HepG2 (cell line): ENCODE results near the gene HOXD9. TPM values are rescaled to one million over a fixed set of nuclear protein-coding genes. Genes with fewer than 3 reads are reported as not detected.

ENCODE experiments used
- ATAC-seq: fragments of 200-7000 bp; cut with Tn5 transposase; 3 replicates; pipeline ENCODE4 v1.9.1; 2020; ENCODE audit warnings: mild to moderate bottlenecking, moderate library complexity
- BruUV-seq: library from RNA; stranded (reverse); fragments of 400-500 nt; replicated peaks from 2 replicates; lab custom pipeline; 2021; lab: Mats Ljungman, UMichigan
- CTCF ChIA-PET: fragments of 300-600 bp; formaldehyde crosslinking; extraction: SDS; loops from one replicate; lab custom pipeline; 2021; ENCODE audit warnings: low total read pairs, inconsistent platforms, low intra/inter-chr PET ratio; lab: Yijun Ruan, JAX
- POLR2A ChIA-PET: fragments of 350-600 bp; sonication (Branson Sonifier 250); formaldehyde crosslinking; loops from one replicate; lab custom pipeline; 2020; ENCODE audit warnings: antibody characterized with exemption, inconsistent platforms; lab: Yijun Ruan, JAX
- DNase-seq: peaks from one replicate; pipeline ENCODE4 v3.0.0-alpha.2; 2015; ENCODE audit warnings: low spot score
- FAIRE-seq: peaks from 3 replicates; lab custom pipeline; 2011; peaks lifted over from hg19 to GRCh38; lab: Jason Lieb, UNC
- H2AFZ ChIP-seq: one replicate; pipeline ENCODE4 v1.6.1; 2011; ENCODE audit warnings: low read length, inconsistent platforms
- H3K27ac ChIP-seq: fragments of 300-600 bp; 3 replicates; pipeline ENCODE4 v1.8.0; 2011; ENCODE audit warnings: mixed run types, mild to moderate bottlenecking, mixed read lengths, low read length, inconsistent platforms; ENCODE audit not compliant: insufficient read depth; ENCODE audit errors: extremely low read length
- H3K27me3 ChIP-seq, 2 experiments: fragments of 200-600 bp in 1 of 2; 2 replicates in 1 of 2; 3 replicates in 1 of 2; pipeline versions ENCODE4 v1.6.0 to v1.8.0; 2011; ENCODE audit warnings: low read length in 2 of 2, mild to moderate bottlenecking in 2 of 2, moderate library complexity in 2 of 2, inconsistent platforms in 1 of 2; ENCODE audit not compliant: insufficient read depth in 2 of 2, control insufficient read depth in 1 of 2
- H3K36me3 ChIP-seq, 2 experiments: fragments of 200-600 bp in 1 of 2; replicated peaks in 1 of 2; 2 replicates in 1 of 2; 3 replicates in 1 of 2; pipeline versions ENCODE4 v1.5.1 to v1.8.0; 2011; ENCODE audit warnings: low read length in 2 of 2, inconsistent platforms in 1 of 2; ENCODE audit not compliant: insufficient read depth in 2 of 2, control insufficient read depth in 1 of 2
- H3K4me1 ChIP-seq: 2 replicates; pipeline ENCODE4 v1.5.1; 2012; ENCODE audit warnings: low read length, inconsistent platforms; ENCODE audit not compliant: insufficient read depth
- H3K4me2 ChIP-seq: 2 replicates; pipeline ENCODE4 v1.6.0; 2011; ENCODE audit warnings: low read depth, low read length, inconsistent platforms
- H3K4me3 ChIP-seq, 3 experiments: fragments of 200-600 bp in 1 of 3; sonication (generic), shearing (Covaris generic) in 1 of 3; replicated peaks in 1 of 3; 2 replicates each; pipeline ENCODE4 v1.5.1; 2011 to 2016; ENCODE audit warnings: low read length in 3 of 3, inconsistent platforms in 2 of 3, low read depth in 2 of 3, mild to moderate bottlenecking in 2 of 3, control low read depth in 1 of 3, mixed read lengths in 1 of 3; ENCODE audit not compliant: insufficient read depth in 1 of 3
- H3K79me2 ChIP-seq: one replicate; pipeline ENCODE4 v1.6.1; 2011; ENCODE audit warnings: low read length, inconsistent platforms; ENCODE audit not compliant: insufficient read depth
- H3K9ac ChIP-seq: 2 replicates; pipeline ENCODE4 v1.6.0; 2011; ENCODE audit warnings: mild to moderate bottlenecking, low read depth, low read length, inconsistent platforms; ENCODE audit not compliant: insufficient read depth
- H3K9me3 ChIP-seq: 2 replicates; pipeline ENCODE4 v1.5.1; 2012; ENCODE audit warnings: mild to moderate bottlenecking, low read length
- H4K20me1 ChIP-seq: 2 replicates; pipeline ENCODE4 v1.6.0; 2011; ENCODE audit warnings: inconsistent platforms, mild to moderate bottlenecking, low read length, moderate library complexity; ENCODE audit not compliant: insufficient read depth
- ARID4A ChIP-seq: sonication (generic); formaldehyde crosslinking; IDR thresholded peaks from 2 replicates; pipeline ENCODE4 v1.5.0; 2020; ENCODE audit warnings: mild to moderate bottlenecking, missing genetic modification reagents, borderline replicate concordance
- HNF4A ChIP-seq: sonication (generic); formaldehyde crosslinking; IDR thresholded peaks from 2 replicates; pipeline ENCODE4 v1.4.0; 2020; ENCODE audit warnings: missing genetic modification reagents
- SAFB2 ChIP-seq: sonication (generic); formaldehyde crosslinking; IDR thresholded peaks from 2 replicates; pipeline ENCODE4 v1.5.1; 2020; ENCODE audit warnings: missing genetic modification reagents, low read depth, mild to moderate bottlenecking, borderline replicate concordance
- ZBTB20 ChIP-seq: sonication (generic); formaldehyde crosslinking; IDR thresholded peaks from 2 replicates; pipeline ENCODE4 v1.8.1; 2023; ENCODE audit warnings: missing genetic modification reagents, low read depth, mild to moderate bottlenecking, borderline replicate concordance
- ZFP91 ChIP-seq: sonication (generic); formaldehyde crosslinking; IDR thresholded peaks from 2 replicates; pipeline ENCODE4 v1.9.0; 2022; ENCODE audit warnings: missing genetic modification reagents, mild to moderate bottlenecking, borderline replicate concordance
- ZNF276 ChIP-seq: sonication (generic); formaldehyde crosslinking; IDR thresholded peaks from 2 replicates; pipeline ENCODE4 v1.4.0; 2020; ENCODE audit warnings: mild to moderate bottlenecking, low read depth, missing genetic modification reagents
- ZNF292 ChIP-seq: sonication (generic); formaldehyde crosslinking; IDR thresholded peaks from 2 replicates; pipeline ENCODE4 v1.8.1; 2022; ENCODE audit warnings: mild to moderate bottlenecking, low read depth, missing genetic modification reagents, borderline replicate concordance
- ZNF543 ChIP-seq: sonication (generic); formaldehyde crosslinking; IDR thresholded peaks from 2 replicates; pipeline ENCODE4 v1.4.0; 2020; ENCODE audit warnings: mild to moderate bottlenecking, missing genetic modification reagents
- ZNF619 ChIP-seq: sonication (generic); formaldehyde crosslinking; IDR thresholded peaks from 2 replicates; pipeline ENCODE4 v1.4.0; 2020; ENCODE audit warnings: mild to moderate bottlenecking, missing genetic modification reagents
- ZNF800 ChIP-seq: sonication (generic); formaldehyde crosslinking; IDR thresholded peaks from 2 replicates; pipeline ENCODE4 v1.4.0; 2020; ENCODE audit warnings: missing genetic modification reagents
- ZNF816 ChIP-seq: sonication (generic); formaldehyde crosslinking; IDR thresholded peaks from 2 replicates; pipeline ENCODE4 v1.8.0; 2022; ENCODE audit warnings: missing genetic modification reagents, mild to moderate bottlenecking, borderline replicate concordance
- ZSCAN20 ChIP-seq: sonication (generic); formaldehyde crosslinking; IDR thresholded peaks from 2 replicates; pipeline ENCODE4 v1.4.0; 2020; ENCODE audit warnings: missing genetic modification reagents, mild to moderate bottlenecking, borderline replicate concordance
- WGBS: methylation state at CpG from one replicate; pipeline ENCODE4 v1.1.6; 2017; ENCODE audit warnings: low lambda C conversion rate; 5-methylcytosine and 5-hydroxymethylcytosine counted together
- in situ Hi-C: cut with HindIII; loops from 2 replicates; pipeline ENCODE4 v1.10.0; 2017; ENCODE audit warnings: low pct_unique_long_range_greater_than_20kb; ENCODE audit not compliant: extremely low pct_ligation_motif_present
- intact Hi-C: fragments of 100-400 bp; cut with micrococcal nuclease; formaldehyde crosslinking; loops from one replicate; pipeline ENCODE4 v1.10.0; 2022; ENCODE audit not compliant: unreplicated experiment
- polyA plus RNA-seq, 8 experiments: library from polyadenylated mRNA; depleted of rRNA in 3 of 8; stranded (reverse) in 7 of 8; unstranded in 1 of 8; fragments of >200 nt; fragmentation: Illumina TruSeq in 4 of 8; extraction: Trizol in 4 of 8; gene quantifications; 2 replicates each; pipeline versions ENCODE4 v1.2.1 to v1.2.3, GENCODE V29; 2011 to 2016; ENCODE audit warnings: low read depth in 4 of 8, missing spikeins in 1 of 8, mixed read lengths in 1 of 8; ENCODE audit not compliant: insufficient read depth in 1 of 8
- total RNA-seq, 5 experiments: library from RNA; depleted of rRNA; stranded (reverse); fragments of >200 nt; fragmentation: Illumina TruSeq; extraction: Trizol; gene quantifications; 2 replicates each; pipeline ENCODE4 v1.2.3, GENCODE V29; 2016; ENCODE audit warnings: low read depth in 1 of 5

The HOXD9 gene
- total and polyA plus RNA-seq, 2 of the 13 experiments (the other 11 are each of a cell fraction or from before 2014, with no cell fraction given) = not detected

- Histone ChIP-seq H3K9me3 (no peaks in the 10 kb centered on the region), H4K20me1 (no peaks in the 10 kb centered on the region), H3K4me2 (no peak overlapping the region), H2AFZ (no peak overlapping the region), H3K4me3 (no peak overlapping the region), H3K4me1 (peaks cover 43% of the 10 kb centered on the region), H3K27ac (no peak overlapping the region), H3K79me2 (no peaks in the 10 kb centered on the region), H3K36me3 (no peaks in the 10 kb centered on the region), H3K9ac (no peak overlapping the region), H3K27me3 (peaks cover 9 to 54% of the 10 kb centered on the region in 2 experiments; a peak in 4 of 5 replicates)
- CTCF ChIA-PET = no interaction called here
- WGBS = 9% methylated on average over 4 of the region's 5 CpGs
- DNase-seq = no peak
- peak; percentile 32 for ATAC-seq
- in situ Hi-C loops (no loop called here), intact Hi-C loops (no loop called here)
- FAIRE-seq = no peak
- no TSS peak for BruUV-seq
- POLR2A ChIA-PET = no interaction called here
- no peak for TF ChIP-seq ZNF543 (CRISPR knock-in tag)
- TF ChIP-seq HNF4A (CRISPR knock-in tag) = no peak
- 0 out of 2 replicates have a peak, but pooled peaks have one; percentile 32 for TF ChIP-seq ZFP91 (CRISPR knock-in tag)
- 0 out of 2 replicates have a peak, but pooled peaks have one; percentile 17 for TF ChIP-seq ZNF276 (CRISPR knock-in tag)
- TF ChIP-seq ZNF619 (CRISPR knock-in tag) = no peak
- TF ChIP-seq ZBTB20 = no peak
- TF ChIP-seq ZNF816 (CRISPR knock-in tag) = no peak
- 0 out of 2 replicates have a peak, but pooled peaks have one; percentile 16 for TF ChIP-seq ZNF292 (CRISPR knock-in tag)
- TF ChIP-seq ZNF800 (CRISPR knock-in tag) = no peak
- no peak for TF ChIP-seq ZSCAN20 (CRISPR knock-in tag)
- no peak for TF ChIP-seq SAFB2 (CRISPR knock-in tag)
- TF ChIP-seq ARID4A (CRISPR knock-in tag) = no peak
Observed at GRCh38 chr2:176169181-176169580, 46.7 kb downstream of the HOXD9 start.
